SKM-1 treated with dmso at 0.1 percent for 144 hours (cell line): ENCODE data around the gene ABR.

Source experiments
- DNase-seq: peaks from one replicate; lab custom pipeline; 2025; ENCODE audit not compliant: unreplicated experiment; lab: John Stamatoyannopoulos, UW

ABR gene

DNA sequence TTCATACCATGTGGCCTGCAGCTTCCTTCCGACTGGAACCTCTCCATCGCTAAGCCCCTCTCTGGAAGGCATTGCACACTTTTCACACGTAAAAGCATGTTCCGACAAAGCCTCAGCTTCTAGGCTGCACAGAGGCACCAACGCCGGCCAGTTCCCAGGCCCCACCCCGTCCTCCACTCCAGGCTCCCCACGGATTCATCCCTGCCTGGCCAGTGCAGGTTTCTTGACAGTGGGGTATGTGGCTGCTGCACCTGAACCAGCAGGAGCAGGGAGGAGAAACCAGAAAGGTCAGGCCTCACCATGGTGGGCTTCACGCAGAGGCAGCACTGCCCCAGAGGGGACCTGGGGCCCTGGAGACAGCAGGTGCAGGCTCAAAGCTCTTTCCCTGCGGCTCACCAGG, 168.6 kb downstream of the ABR start:
- no peak for DNase-seq

DNA sequence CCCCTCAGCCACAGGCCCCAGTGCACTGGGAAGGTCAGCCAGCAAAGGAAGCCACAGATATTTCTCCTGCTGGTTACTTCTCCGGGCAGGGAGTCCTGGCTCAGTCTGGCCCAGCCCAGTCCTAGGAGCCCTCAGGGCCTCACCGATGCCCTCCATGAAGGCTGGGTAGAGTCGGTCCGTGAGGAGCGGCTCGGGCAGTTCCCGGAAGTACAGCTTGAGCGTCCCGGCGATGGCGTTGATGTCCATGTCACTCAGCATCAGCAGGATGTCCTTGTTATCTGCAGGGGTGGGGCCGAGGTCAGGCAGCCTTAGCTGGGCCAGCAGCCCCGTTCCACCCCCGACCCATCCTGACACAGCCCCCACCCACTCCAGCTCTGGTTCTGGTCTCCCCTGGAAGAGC, 169.2 kb downstream of the ABR start:
- no peak for DNase-seq

DNA sequence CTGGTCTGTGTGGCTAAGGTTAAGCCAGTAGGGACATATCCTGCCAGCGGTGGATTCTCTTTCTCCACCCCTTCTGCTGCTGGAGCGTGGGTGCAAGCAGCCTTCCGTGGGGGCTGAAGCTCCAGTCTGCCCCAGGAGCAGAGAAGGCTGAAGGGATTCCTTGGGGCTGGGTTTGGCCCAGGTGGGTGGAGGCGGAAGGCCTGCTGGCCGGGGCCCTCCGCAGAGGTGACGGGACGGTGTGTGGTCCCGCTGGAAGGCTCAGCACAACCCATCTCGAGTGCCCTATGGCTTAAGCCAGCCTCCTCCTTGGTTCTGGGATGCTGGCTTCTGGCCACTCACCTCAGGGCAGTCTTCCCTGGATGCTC, 169.7 kb downstream of the ABR start:
- DNase-seq, result no peak

DNA sequence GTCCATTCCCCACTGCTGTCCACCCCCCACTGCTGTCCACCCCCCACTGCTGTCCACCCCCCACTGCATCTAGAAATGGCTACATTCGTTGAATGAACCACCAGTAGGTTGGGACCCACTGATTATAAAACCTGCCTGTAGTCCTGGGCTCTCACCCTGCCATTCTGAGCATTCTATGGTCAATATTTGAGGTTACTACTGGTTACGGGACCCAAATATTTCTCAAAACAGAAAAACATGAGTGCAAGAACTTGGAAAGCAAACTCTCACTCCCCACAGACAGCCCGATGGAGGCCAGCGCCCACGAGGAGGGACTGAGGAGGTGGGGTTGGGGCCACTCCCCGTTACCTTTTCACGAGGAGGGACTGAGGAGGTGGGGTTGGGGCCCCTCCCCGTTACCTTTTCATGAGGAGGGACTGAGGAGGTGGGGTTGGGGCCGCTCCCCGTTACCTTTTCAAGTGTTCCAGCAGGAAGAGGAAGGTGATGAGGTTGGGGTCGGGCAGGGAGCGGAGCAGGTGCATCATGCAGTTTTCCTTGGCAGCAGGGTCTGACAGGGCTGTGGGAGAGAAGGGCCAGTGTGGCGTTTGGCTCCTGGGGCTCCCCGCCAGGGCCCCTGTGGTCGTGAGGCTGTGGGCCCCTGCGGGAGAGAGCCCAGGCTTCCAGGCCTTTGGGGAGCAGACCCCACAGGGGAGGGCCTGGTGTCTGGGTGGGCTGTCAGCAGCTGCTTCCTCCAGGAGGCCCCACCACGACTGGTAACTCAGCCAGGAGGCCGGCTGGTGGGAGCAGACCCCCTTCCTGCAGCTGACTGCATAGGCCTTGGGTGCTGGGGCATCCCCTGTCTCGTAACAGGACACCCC, 170.3 kb downstream of the ABR start:
- no peak for DNase-seq

DNA sequence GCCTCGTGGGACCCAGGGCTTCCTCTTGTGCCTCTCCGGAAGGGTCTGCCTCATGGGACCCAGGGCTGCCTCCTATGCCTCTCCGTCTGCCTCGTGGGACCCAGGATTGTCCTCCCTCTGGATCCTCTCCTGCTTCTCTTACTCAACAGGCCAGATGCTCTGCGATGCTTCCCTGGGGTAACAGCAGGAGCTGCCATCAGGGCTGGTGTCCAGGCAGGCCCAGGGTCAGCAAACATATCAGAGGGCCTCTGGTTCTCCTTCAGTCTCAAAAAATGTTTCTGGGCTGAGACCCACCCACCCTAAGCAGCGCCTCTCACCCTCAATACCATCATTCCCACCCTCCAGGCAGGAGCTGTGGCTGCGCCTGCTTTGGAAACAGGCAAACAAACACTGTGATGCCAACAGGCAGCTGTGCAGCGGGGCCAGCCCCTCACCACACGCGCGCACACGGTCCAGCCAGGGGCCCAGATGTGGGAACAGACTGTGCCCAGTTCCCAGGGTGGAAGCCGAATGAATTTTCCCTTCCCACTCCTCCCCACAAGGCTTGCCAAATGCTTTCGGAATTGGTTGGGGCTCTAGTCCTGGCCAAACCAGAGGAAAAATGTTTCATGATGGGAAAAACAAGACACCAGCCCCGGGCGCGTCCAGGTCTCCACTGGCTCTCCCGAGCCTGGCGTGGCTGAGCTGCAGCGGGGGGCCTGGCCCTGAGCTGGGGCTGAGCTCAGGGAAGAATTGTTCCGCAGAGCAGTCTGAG, 171.6 kb downstream of the ABR start:
- DNase-seq, result no peak

DNA sequence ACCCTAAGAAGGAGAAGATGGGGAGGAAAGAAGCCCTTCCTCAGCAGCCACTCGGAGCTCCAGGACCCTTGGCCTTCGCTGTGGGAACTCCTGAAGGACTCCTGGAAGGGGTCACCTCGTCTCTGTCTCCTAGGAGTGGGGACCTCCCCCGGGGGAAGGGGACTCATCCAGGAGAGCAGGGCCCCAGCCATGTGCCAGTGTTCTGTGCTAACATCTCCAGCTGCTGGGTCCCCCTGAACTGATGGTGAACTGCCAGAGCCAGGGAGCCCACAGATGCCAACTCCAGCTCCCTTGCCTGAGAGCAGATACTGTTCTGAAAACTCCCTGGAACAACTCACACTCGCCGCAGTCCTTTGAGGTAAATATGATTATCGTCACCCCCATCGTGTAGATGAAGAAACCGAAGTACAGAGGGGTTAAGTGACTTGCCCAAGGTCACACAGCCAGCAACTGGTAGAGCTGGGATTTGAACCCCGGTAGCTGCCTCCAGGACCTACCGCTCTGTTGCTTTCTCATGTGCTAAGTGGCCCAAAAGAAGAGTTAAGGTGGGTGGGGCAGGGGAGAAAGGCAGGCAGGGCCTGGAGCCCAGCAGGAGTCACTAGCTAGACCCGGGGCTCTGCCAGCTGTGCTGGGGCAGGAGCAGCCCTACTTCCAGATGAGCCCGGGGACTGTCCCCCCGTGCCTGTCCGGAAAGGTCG, 172.3 kb downstream of the ABR start:
- no peak for DNase-seq

DNA sequence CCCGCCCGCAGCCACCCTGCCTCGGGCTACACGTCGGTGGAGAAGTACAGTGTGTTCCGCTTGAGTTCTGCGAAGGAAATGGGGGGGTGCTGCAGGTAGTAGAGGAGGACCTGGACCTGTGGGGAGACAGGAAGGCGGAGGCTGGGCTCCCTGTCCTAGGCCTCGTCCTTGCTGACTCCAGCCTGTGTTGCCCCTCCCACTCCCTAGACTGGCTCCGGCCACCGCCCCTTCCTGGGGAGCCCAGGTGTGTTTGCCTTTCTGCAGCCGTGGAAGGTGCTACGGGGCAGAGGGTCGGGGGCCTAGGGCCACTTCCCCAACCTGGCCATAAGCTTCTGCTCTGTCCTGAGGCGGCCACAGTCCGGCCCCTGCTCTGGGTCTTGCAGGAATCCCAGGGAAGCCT, 173.7 kb downstream of the ABR start:
- no peak for DNase-seq

DNA sequence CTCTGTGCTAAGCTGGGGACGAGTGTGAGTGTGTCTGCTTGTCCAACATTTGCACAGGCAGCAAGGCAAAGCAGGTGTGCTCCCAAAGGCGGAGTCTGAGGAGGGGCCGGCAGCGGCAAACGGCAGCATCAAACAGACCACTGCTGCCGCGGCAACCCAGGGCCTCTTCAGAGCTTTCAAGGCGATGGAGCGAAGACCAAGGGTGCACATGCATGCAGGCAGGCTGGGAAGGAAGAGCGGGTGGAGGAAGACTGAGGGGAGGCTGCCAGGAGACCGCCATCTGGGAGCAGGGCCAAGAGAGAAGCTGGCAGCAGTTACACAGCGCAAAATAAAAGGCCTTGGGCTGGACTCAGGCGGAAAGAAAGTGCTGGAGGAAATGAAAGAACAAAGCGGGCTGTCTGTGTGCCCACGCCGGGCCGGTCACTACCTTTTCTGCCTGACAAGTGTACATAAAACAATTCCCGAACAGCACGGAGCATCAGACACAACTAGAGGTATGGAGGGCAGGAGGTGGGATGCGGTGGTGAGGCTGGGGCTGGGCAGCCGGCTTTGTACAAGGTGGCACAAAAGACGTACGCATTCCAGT, 174.3 kb downstream of the ABR start:
- DNase-seq, result no peak

DNA sequence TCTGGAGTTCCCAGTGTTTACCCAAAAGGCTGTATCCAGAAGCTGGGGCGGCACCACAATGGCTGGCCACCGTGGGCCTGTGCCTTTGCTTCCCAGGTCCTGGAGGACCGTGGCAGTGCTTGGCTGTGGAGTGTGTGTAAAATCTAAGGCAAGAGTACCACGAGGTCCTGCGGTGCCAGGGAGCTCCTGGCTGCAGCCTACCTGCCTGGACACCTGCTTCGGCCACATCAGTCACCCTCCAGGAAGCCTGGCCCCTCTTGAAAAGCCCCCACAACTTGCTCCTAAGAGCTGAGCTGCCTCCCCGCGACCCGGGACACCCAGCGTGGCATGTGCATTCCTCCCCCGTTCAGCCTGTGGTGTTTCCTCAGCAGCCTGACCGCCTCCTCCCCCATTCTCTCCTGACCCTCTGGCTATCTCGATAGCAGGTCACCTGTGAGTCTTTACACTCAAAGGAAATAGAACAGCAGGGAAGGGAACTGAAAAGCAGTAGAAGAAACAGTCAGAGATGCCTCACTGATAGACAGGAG, 174.9 kb downstream of the ABR start:
- no peak for DNase-seq

DNA sequence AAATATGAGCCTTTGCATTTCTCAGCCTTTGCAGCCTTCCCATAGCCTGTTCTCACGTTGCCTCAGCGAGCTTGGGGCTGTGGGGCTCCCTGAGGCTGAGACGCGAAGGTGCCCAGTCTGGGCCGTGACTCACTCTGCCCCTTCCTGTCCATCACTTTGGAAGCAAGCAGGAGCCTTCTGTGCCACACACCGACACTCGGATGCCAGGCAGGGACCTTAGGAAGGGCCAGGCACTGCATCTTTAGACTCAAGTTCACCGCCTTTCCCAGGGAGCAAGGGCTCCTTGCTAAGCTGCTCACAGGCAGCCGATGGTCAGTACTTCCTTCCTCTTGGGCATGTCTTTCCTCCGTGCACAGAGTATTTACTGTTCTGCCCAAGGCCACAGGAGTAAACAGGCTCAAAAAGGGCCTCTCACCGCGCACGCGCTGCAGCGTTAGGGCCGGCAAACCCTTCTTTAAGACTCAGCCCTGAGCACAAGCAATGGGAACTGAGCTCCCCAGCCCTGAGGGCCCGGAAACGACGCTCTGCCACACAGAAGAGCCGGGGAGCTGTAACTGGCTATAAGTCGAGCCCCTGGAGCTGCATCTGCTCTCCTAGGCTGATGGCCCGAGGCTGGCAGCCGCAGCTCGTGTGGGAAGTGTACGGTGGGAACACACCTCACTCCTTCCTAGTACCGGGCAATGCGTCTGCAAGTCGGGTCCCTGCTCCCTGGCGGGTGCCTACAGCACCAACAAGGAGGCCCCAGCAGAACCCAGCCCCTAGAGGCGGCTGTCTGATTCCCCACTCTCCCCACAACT, 175.6 kb downstream of the ABR start:
- DNase-seq, result no peak

DNA sequence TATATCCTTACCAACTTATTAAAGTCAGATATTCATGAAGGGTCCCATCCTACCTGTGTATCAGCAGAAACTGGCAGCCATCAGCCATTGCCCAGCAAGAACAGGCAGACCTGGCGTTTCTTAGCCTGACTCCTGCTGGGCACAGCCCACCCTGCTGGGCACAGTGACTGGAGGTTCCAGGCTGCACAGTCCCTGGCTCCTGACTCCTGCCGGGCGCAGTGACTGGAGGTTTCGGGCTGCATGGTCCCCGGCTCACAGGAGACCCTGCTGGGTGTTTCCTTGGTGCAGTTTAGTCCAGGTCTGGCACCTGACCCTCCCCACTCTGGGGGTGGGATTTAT, 176.2 kb downstream of the ABR start:
- no peak for DNase-seq

DNA sequence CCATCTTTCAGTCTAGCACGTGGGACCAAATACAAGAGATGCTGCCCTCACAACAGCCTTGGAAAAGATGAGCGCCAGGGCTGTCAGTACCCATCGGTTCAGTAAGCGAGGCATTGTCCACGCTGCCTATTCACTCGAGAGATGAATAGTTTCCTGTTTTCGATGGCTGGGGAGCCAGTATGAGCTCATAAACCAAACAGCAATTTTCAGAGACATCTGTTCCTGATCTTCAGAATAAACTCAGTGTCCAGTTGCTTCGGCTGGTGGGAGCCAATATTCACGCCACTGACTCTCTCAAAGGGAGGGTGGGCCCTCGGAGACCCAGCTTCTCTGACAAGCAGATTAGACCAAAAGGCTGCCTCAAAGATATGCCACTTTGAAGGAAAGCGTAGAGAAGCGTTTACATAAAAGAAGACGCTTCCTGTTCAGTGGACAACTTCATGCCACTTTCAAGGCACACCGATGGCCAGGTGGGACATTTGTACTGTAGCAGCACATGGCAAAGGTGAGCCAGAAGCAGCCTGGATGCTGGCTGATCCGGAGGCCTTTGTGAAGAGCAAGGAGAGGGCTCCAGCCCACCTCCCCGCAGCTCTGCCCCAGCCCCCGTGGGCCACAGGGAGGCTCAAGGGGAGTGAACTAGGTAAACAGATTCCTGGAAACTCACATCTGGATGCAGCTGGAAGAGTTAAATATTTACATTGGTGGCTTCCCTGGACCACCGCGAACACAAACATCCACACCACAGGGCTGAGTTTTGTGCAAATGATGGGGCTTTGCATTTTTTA, 176.8 kb downstream of the ABR start:
- DNase-seq, result no peak

DNA sequence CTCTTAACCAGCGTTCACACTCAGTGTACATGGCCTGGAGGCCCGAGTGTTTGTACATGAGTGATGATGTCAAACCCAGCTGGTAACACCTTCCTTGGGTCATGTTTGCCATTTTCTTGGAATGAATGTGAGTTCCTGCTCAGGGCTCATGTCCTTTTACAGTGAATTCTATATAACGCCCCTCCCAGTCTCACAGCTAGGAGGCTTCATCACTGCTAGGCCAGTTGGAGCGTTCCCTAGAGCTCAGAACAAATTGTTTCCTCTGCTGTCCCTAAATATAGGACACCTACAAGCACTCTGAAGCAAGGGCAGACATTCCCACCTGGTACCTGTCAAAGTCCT, 177.4 kb downstream of the ABR start:
- no peak for DNase-seq

DNA sequence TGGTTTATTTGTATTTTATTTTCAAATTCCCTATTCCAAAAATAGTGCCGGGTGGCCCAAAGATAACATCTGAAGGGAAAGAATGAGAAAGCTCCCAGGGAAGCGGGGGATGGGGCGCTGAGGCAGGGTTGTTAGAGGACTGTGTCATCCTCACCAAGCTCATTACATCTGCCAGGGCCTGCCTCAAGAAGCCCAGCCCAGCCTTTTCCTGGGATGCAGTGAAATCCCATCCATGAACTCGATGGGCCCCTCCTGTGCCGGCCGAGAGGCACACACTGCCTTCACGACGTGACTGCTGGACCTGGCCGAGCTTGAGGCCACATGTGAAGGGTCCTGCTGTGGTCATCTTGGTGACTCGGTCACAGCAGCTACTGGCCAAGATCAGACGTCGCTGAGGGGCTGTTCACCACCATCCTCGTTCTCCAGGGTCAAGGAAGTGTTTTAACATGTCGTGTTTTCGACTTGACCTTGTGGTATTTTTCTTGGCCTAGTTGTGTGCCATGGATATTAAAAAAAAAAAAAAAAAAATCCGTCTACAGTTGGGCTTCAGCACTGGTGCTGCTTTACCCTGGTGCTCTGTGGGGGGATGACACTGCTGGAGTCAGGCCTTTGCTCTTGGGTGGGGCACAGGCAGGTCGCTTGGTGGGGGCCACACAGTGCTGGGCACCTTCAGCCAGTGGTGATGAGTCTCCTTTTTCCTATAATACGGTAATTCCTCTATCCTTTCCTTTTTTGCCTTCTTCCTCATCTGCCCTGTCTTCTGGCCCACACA, 178.0 kb downstream of the ABR start:
- no peak for DNase-seq

DNA sequence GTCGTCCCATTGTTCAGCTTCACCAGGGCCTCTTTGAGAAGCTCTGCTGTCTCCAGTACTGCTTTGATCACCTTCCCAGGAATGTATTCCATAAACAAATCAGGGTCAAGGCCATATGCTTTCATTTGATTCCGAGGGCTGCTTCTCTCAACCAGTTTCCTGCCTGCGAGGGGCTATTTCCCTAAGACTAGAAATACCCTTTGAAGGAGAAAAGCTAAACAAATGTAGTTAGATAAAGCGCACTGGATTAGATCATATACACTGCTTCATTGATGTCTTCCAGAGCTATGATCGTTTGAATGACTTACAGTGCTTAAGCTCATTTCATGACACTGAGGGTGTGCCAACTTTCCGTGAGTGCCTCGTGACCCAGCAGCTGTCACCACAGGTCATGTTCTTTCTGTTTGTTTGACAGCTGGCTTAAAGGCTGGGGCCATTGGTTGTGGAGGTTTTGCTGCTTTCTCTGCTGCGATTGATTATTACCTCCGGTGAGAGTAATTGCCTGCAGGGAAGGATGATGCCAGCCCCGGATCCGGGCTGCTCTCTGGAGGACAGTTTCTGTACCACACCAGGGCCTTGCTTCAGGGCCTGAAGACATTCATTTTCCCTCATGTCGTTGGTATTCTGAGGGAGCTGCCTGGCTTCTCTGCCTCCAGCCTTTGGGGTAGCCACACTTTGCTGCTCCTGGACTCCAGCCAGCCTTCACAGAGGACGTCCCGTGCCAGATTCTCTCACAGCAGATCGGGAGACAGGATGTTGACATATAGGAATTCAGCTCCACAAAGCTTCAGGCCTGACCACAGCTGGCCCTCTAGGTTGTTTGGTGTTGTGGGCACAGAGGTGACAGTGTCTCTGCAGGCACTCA, 179.0 kb downstream of the ABR start:
- no peak for DNase-seq

DNA sequence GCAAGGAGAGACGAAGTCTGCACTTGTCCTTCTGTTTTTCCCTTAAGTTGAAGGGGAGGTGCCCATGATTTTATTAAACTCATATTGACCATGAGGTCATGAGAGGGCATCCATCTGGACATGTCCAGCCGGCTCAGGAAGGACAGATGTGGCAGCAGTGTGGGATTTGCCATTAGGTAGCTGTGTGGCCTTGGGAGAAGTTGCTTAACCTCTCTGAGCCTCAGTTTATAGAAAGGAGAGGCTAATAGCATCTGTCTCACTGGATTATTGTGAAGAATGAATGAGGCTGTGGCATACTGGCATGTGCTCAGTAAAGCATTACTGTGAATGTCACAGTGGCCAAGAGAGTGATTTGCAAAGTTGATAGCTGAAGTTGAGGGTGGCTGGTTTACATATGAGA, 181.7 kb downstream of the ABR start:
- DNase-seq, result no peak

DNA sequence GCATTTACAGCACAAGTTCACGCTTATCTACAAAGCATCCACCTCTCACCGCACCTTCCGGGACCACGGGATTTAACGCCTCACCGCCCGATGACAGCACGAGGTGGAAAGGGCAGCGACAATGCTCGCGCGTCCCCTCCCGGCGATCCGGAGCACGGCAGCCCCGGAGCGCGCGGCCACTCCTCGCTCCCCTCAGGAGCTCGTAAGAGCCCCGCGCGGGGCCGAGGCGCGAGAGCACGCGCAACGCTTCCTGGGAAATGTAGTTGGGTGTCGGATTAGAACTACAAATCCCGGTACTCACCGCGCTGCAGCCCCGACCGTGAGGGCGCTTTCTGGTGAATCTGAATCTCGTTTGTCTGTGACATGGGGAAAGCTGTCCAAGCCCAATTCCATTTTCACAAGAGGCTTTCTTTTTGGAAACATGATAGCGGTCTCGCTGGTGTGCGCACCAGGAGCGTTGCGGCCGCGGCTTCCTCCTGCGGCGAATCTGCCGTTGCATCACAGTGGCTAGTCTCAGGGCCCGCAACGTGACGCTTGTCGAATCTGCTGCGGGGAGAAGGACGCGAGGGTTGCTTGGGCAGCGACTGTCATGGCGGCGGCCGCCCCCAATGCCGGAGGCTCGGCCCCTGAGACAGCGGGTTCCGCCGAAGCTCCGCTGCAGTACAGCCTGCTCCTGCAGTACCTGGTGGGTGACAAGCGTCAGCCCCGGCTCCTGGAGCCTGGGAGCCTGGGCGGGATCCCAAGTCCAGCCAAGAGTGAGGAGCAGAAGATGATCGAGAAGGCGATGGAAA, 183.0 kb downstream of the ABR start, which contains the start of gene TIMM22:
Gene TIMM22, plus strand, starts transcription at position 576 of the 791 bp plus-strand sequence. Its CDS starts 14 bp downstream, at position 590.
- peak; percentile 78 for DNase-seq
